H1 (cell line): ENCODE measurements around the gene APBA2. TPM values are rescaled to one million over a fixed set of nuclear protein-coding genes. Genes with fewer than 3 reads are reported as not detected.

Experiments used
- CTCF ChIA-PET: fragments of 300-600 bp; sonication (Branson Sonifier 250); formaldehyde crosslinking; loops from one replicate; lab custom pipeline; 2021; ENCODE audit not compliant: partially characterized antibody; lab: Charles Lee
- POLR2A ChIA-PET: fragments of 300-600 bp; sonication (Branson Sonifier 250); formaldehyde crosslinking; loops from one replicate; lab custom pipeline; 2021; ENCODE audit warnings: inconsistent platforms; ENCODE audit not compliant: partially characterized antibody; lab: Charles Lee
- DNase-seq, 2 experiments: peaks; one replicate each; pipeline versions ENCODE4 v3.0.0 to v3.0.0-alpha.2; 2010 to 2022; ENCODE audit warnings: low spot score in 2 of 2, low read depth in 1 of 2, mixed read lengths in 1 of 2
- FAIRE-seq: peaks from 2 replicates; lab custom pipeline; 2011; peaks lifted over from hg19 to GRCh38; lab: Jason Lieb, UNC
- H2AFZ ChIP-seq: 2 replicates; pipeline ENCODE4 v1.8.1; 2012; ENCODE audit warnings: low read length, inconsistent platforms
- H2AK5ac ChIP-seq: 2 replicates; pipeline ENCODE4 v1.6.1; 2013; ENCODE audit warnings: low read depth, low read length
- H2BK120ac ChIP-seq: replicated peaks from 2 replicates; pipeline ENCODE3; 2013; ENCODE audit warnings: low read depth, low read length, inconsistent platforms
- H2BK12ac ChIP-seq: 2 replicates; pipeline ENCODE4 v1.6.1; 2013; ENCODE audit warnings: low read depth, low read length
- H2BK15ac ChIP-seq: 2 replicates; pipeline ENCODE4 v1.6.1; 2013; ENCODE audit warnings: low read length
- H2BK20ac ChIP-seq: 2 replicates; pipeline ENCODE4 v1.6.1; 2013; ENCODE audit warnings: low read length
- H2BK5ac ChIP-seq: 2 replicates; pipeline ENCODE4 v1.6.1; 2013; ENCODE audit warnings: low read depth, low read length
- H3K14ac ChIP-seq: 2 replicates; pipeline ENCODE4 v1.6.1; 2013; ENCODE audit warnings: inconsistent platforms; ENCODE audit not compliant: insufficient read length
- H3K18ac ChIP-seq: 2 replicates; pipeline ENCODE4 v1.6.1; 2013; ENCODE audit warnings: low read length; ENCODE audit errors: extremely low read depth
- H3K23ac ChIP-seq: 2 replicates; pipeline ENCODE4 v1.6.1; 2013; ENCODE audit warnings: inconsistent platforms; ENCODE audit not compliant: insufficient read length
- H3K23me2 ChIP-seq: 2 replicates; pipeline ENCODE4 v1.6.1; 2013; ENCODE audit warnings: low read depth, low read length
- H3K27ac ChIP-seq: 2 replicates; pipeline ENCODE4 v1.6.1; 2011; ENCODE audit warnings: low read depth, low read length, inconsistent platforms
- H3K27me3 ChIP-seq, 4 experiments: replicated peaks in 1 of 4; 1 replicate in 1 of 4; 2 replicates in 3 of 4; pipeline versions ENCODE4 v1.6.1 to v1.8.1; 2011 to 2013; ENCODE audit warnings: low read length in 3 of 4, mild to moderate bottlenecking in 3 of 4, inconsistent platforms in 2 of 4, mixed read lengths in 2 of 4, moderate library complexity in 1 of 4; ENCODE audit not compliant: control insufficient read depth in 3 of 4, insufficient read depth in 3 of 4; ENCODE audit errors: extremely low read depth in 1 of 4
- H3K36me3 ChIP-seq, 4 experiments: 2 replicates each; pipeline versions ENCODE4 v1.6.1 to v1.8.1; 2011 to 2013; ENCODE audit warnings: mild to moderate bottlenecking in 4 of 4, low read length in 3 of 4, moderate library complexity in 2 of 4, control low read depth in 1 of 4, inconsistent platforms in 1 of 4; ENCODE audit not compliant: insufficient read depth in 4 of 4, control insufficient read depth in 2 of 4
- H3K4ac ChIP-seq: replicated peaks from 2 replicates; pipeline ENCODE3; 2013; ENCODE audit warnings: low read length, low read depth, mixed read lengths, inconsistent platforms; ENCODE audit not compliant: insufficient read length
- H3K4me1 ChIP-seq, 4 experiments: replicated peaks in 1 of 4; 1 replicate in 1 of 4; 2 replicates in 3 of 4; pipeline versions ENCODE4 v1.6.1 to v1.8.1; 2011 to 2013; ENCODE audit warnings: low read length in 3 of 4, inconsistent platforms in 2 of 4, mixed read lengths in 1 of 4; ENCODE audit not compliant: insufficient read depth in 4 of 4, control insufficient read depth in 3 of 4
- H3K4me2 ChIP-seq, 2 experiments: 2 replicates each; pipeline versions ENCODE4 v1.6.1 to v1.8.1; 2011 to 2013; ENCODE audit warnings: low read depth in 2 of 2, low read length in 2 of 2, control low read depth in 1 of 2, inconsistent platforms in 1 of 2, mild to moderate bottlenecking in 1 of 2; ENCODE audit not compliant: insufficient read depth in 1 of 2
- H3K4me3 ChIP-seq, 4 experiments: fragments of 200-600, 300-600 bp in 1 of 4; sonication (generic), shearing (Covaris generic), sonication (Bioruptor Twin) in 1 of 4; 2 replicates each; pipeline versions ENCODE4 v1.5.1 to v1.8.1; 2011 to 2016; ENCODE audit warnings: low read length in 4 of 4, low read depth in 3 of 4, control low read depth in 2 of 4, inconsistent platforms in 2 of 4, mild to moderate bottlenecking in 2 of 4, mixed read lengths in 1 of 4, moderate library complexity in 1 of 4; ENCODE audit not compliant: insufficient read depth in 2 of 4; ENCODE audit errors: extremely low read depth in 1 of 4
- H3K56ac ChIP-seq: replicated peaks from 2 replicates; pipeline ENCODE3; 2013; ENCODE audit warnings: low read depth, mild to moderate bottlenecking, mixed read lengths, low read length, inconsistent platforms; ENCODE audit not compliant: insufficient read length
- H3K79me1 ChIP-seq: 2 replicates; pipeline ENCODE4 v1.6.1; 2013; ENCODE audit warnings: low read depth, low read length, control low read depth
- H3K79me2 ChIP-seq, 2 experiments: 2 replicates each; pipeline versions ENCODE4 v1.6.1 to v1.8.1; 2012 to 2013; ENCODE audit warnings: low read length in 2 of 2, mild to moderate bottlenecking in 2 of 2, inconsistent platforms in 1 of 2; ENCODE audit not compliant: insufficient read depth in 2 of 2, control insufficient read depth in 1 of 2
- H3K9ac ChIP-seq, 4 experiments: replicated peaks in 1 of 4; 1 replicate in 1 of 4; 2 replicates in 3 of 4; pipeline versions ENCODE4 v1.6.1 to v1.8.1; 2011 to 2013; ENCODE audit warnings: low read depth in 3 of 4, low read length in 3 of 4, control low read depth in 2 of 4, mild to moderate bottlenecking in 2 of 4, moderate library complexity in 2 of 4, inconsistent platforms in 1 of 4; ENCODE audit errors: extremely low read depth in 1 of 4
- H3K9me3 ChIP-seq, 2 experiments: 2 replicates each; pipeline versions ENCODE4 v1.6.1 to v1.8.1; 2012 to 2013; ENCODE audit warnings: mild to moderate bottlenecking in 2 of 2, moderate library complexity in 2 of 2, control low read depth in 1 of 2, inconsistent platforms in 1 of 2, low read depth in 1 of 2, low read length in 1 of 2, mixed read lengths in 1 of 2; ENCODE audit not compliant: insufficient read depth in 2 of 2
- H4K20me1 ChIP-seq, 2 experiments: replicated peaks in 1 of 2; 2 replicates each; pipeline versions ENCODE3 to v1.8.1; 2011 to 2013; ENCODE audit warnings: inconsistent platforms in 2 of 2, low read length in 2 of 2, mild to moderate bottlenecking in 1 of 2; ENCODE audit not compliant: insufficient read depth in 2 of 2, control insufficient read depth in 1 of 2
- H4K5ac ChIP-seq: 2 replicates; pipeline ENCODE4 v1.6.1; 2013; ENCODE audit warnings: low read length, low read depth, mixed read lengths, inconsistent platforms; ENCODE audit not compliant: insufficient read length
- H4K8ac ChIP-seq: 2 replicates; pipeline ENCODE4 v1.8.0; 2013; ENCODE audit warnings: mild to moderate bottlenecking, moderate library complexity, low read length, inconsistent platforms; ENCODE audit not compliant: insufficient read depth; ENCODE audit errors: extremely low read depth
- H4K91ac ChIP-seq: replicated peaks from 2 replicates; pipeline ENCODE3; 2013; ENCODE audit warnings: low read length, mixed read lengths, inconsistent platforms; ENCODE audit not compliant: insufficient read length
- CTBP2 ChIP-seq: IDR thresholded peaks from 2 replicates; pipeline ENCODE4 v1.7.0; 2011; ENCODE audit warnings: borderline replicate concordance, mild to moderate bottlenecking, moderate library complexity, mixed read lengths, low read length; ENCODE audit not compliant: insufficient read depth, insufficient read length
- GABPA ChIP-seq: IDR thresholded peaks from 2 replicates; pipeline ENCODE4 v1.6.1; 2011; ENCODE audit warnings: mild to moderate bottlenecking, low read length, moderate library complexity, borderline replicate concordance; ENCODE audit not compliant: insufficient read depth
- KDM4A ChIP-seq: IDR thresholded peaks from one replicate; pipeline ENCODE4 v1.7.1; 2012; ENCODE audit warnings: low read depth, mild to moderate bottlenecking, moderate library complexity, low read length, inconsistent platforms; ENCODE audit not compliant: severe bottlenecking
- RFX5 ChIP-seq: IDR thresholded peaks from 2 replicates; pipeline ENCODE4 v1.6.1; 2011; ENCODE audit warnings: low read depth, low read length, improper control_type of control experiment, borderline replicate concordance
- RNF2 ChIP-seq: fragments of 200-900, 300-1000 bp; sonication (generic); IDR thresholded peaks from 2 replicates; pipeline ENCODE4 v1.7.1; 2016; ENCODE audit warnings: borderline replicate concordance, low read depth, mild to moderate bottlenecking, antibody characterized with exemption, low read length; ENCODE audit not compliant: poor library complexity, severe bottlenecking; ENCODE audit errors: missing control alignments
- SP1 ChIP-seq: IDR thresholded peaks from 2 replicates; pipeline ENCODE4 v1.6.1; 2011; ENCODE audit warnings: low read depth, low read length
- TBP ChIP-seq: IDR thresholded peaks from 2 replicates; pipeline ENCODE4 v1.6.1; 2011; ENCODE audit warnings: low read depth, low read length, improper control_type of control experiment
- WGBS, 2 experiments: shearing (Covaris generic) in 1 of 2; methylation state at CpG; one replicate each; pipeline versions ENCODE4 v1.1.6 to v1.1.7; 2013 to 2015; ENCODE audit warnings: low lambda C conversion rate in 2 of 2, mixed read lengths in 2 of 2, inconsistent platforms in 1 of 2, low coverage in 1 of 2, missing lambda C conversion rate in 1 of 2; ENCODE audit not compliant: insufficient replicate concordance in 2 of 2, insufficient coverage in 1 of 2, insufficient read length in 1 of 2; ENCODE audit errors: extremely low coverage in 1 of 2, missing lambda C conversion rate in 1 of 2; 5-methylcytosine and 5-hydroxymethylcytosine counted together
- polyA plus RNA-seq, 7 experiments: library from polyadenylated mRNA; depleted of rRNA in 3 of 7; stranded (reverse) in 5 of 7; unstranded in 2 of 7; fragments of >200 nt in 5 of 7; fragments of 200-250 nt in 2 of 7; gene quantifications; 1 replicate in 5 of 7; 2 replicates in 1 of 7; 4 replicates in 1 of 7; pipeline versions ENCODE4 v1.2.1 to v1.2.3, GENCODE V29; 2011 to 2013; ENCODE audit warnings: missing spikeins in 2 of 7, mixed read lengths in 2 of 7
- total RNA-seq: library from RNA; stranded (reverse); fragmentation: NEBNext Ultra II Directional; extraction: Animal tissue kit (Norgen Biotek cat#: 25700); gene quantifications from 2 replicates; pipeline ENCODE4 v1.2.1, GENCODE V29; 2021

Gene APBA2
- total and polyA plus RNA-seq, 2 of the 8 experiments (the other 6 are each of a cell fraction or from before 2014, with no cell fraction given): 15.5 to 19.0 TPM

GRCh38 chr15:28997791-28998190 lies 112.0 kb downstream of the APBA2 start:
- no peak overlapping the region for H3K23ac ChIP-seq
- no peak overlapping the region for H3K18ac ChIP-seq
- no peak overlapping the region for H2AK5ac ChIP-seq
- H3K9ac ChIP-seq: no peak overlapping the region
- POLR2A ChIA-PET: no interaction called here
- peaks cover 0 to 2% of the 10 kb centered on the region in 2 experiments for H4K20me1 ChIP-seq
- H3K27me3 ChIP-seq: no peaks in the 10 kb centered on the region
- no peak overlapping the region for H3K4me2 ChIP-seq
- no peak for FAIRE-seq
- 90% methylated on average over 4 of the region's 4 CpGs; no CpG with 5 or more reads in 1 of the 2 experiments for WGBS, 2 experiments
- no peak overlapping the region for H2AFZ ChIP-seq
- no peak for DNase-seq
- H3K36me3 ChIP-seq: no peaks in the 10 kb centered on the region
- H3K79me1 ChIP-seq: no peaks in the 10 kb centered on the region
- no peak overlapping the region for H4K8ac ChIP-seq
- no peak overlapping the region for H3K27ac ChIP-seq
- H3K4me1 ChIP-seq: peaks cover 0 to 9% (median 6%) of the 10 kb centered on the region in 4 experiments; a peak in 4 of 7 replicates
- no peak overlapping the region for H2BK5ac ChIP-seq
- CTCF ChIA-PET: interaction anchor here (0.8 to 3.6 kb wide), 7 partner anchors 16 to 129 kb away, joined by 3 to 24 read pairs (median 4); no protein-coding TSS in a partner anchor
- no peak overlapping the region for H3K4ac ChIP-seq
- H2BK15ac ChIP-seq: no peak overlapping the region
- no peak overlapping the region for H2BK12ac ChIP-seq
- no peak for TF ChIP-seq TBP
- TF ChIP-seq GABPA: no peak
- TF ChIP-seq KDM4A: no peak
- no peak for TF ChIP-seq SP1
- TF ChIP-seq RFX5: no peak
- TF ChIP-seq RNF2: no peak
- no peak for TF ChIP-seq CTBP2
- TF ChIP-seq, all 59 proteins: peak for 0
- no peak overlapping the region for H3K4me3 ChIP-seq
- H2BK120ac ChIP-seq: no peak overlapping the region
- H4K5ac ChIP-seq: no peak overlapping the region
- H3K56ac ChIP-seq: no peak overlapping the region
- no peak overlapping the region for H4K91ac ChIP-seq
- no peak overlapping the region for H3K14ac ChIP-seq
- H2BK20ac ChIP-seq: no peak overlapping the region
- H3K9me3 ChIP-seq: no peaks in the 10 kb centered on the region; a peak in 1 of 4 replicates
- no peaks in the 10 kb centered on the region for H3K79me2 ChIP-seq
- no peaks in the 10 kb centered on the region for H3K23me2 ChIP-seq
